ENCODE data around the gene FNDC1.
"Not testable (repeated sequence)": the region's sequence is repeated elsewhere in the genome, so short reads cannot be mapped to it uniquely, and the experiment has no call there.

Gene FNDC1

GRCh38 chr6:159169193-159169555, at the start of gene FNDC1:
TSS of gene FNDC1 (plus strand) at chr6:159169400. CDS start at chr6:159169597, 197 bp downstream.
- H3K4me3 ChIP-seq (ENCODE audit: low read depth, low read length): peak within 1 kb of the TSS; percentile 35

GRCh38 chr6:159119791-159120190, 49.4 kb upstream of the FNDC1 start:
- no peak overlapping the region for H3K4me3 ChIP-seq (ENCODE audit: low read depth, low read length)

DNA sequence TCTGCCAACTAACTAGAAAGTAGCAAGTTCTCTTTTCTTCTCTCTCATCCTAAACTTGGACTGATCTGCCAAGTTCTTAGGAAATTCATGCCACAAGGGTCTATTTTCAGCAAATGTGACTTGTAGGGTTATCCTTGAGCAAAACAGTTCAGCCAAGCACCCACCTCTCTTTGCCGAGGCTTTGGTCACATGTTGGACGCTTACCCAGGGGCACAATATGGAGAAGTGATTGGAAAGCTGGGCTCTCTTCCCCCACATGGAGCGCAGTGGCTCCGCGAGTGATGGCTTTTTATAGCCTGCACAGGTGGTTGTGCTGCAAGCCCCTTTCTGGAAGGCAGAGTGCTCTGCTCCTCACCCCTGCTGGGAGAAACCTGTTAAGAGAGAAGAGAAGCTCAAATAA, 47.7 kb upstream of the FNDC1 start:
- H3K4me3 ChIP-seq (ENCODE audit: low read depth, low read length): no peak overlapping the region

DNA sequence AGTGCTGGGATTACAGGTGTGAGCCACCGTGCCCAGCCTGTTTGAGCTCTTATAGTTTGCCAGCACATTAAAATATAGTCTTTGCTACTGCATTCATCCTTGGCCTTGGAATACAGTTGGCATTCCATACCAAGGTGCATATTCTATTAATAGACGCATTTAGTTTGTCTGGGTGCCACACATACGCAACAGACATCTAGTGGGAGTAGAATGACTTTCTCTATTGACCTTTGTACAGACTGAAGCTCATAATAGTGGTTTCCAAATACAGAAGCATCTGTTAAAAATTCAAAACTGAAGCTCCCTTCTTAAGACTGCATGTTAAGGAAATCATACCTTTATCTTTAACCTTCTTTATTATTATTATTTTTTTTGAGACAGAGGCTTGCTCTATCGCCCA, 46.7 kb upstream of the FNDC1 start:
- no peak overlapping the region for H3K4me3 ChIP-seq (ENCODE audit: low read depth, low read length)

DNA sequence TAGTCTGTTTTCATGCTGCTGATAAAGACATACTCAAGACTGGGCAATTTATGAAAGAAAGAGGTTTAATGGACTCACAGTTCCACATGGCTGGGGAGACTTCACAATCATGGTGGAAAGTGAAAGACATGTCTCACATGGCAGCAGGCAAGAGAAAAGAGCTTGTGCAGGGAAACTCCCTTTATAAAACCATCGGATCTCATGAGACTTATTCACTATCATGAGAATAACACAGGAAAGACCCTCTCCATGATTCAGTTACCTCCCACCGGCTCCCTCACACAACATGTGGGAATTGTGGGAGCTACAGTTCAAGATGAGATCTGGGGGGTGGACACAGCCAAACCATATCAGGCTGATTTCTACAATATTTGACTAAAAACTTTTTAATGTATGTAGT, 45.4 kb upstream of the FNDC1 start:
- H3K4me3 ChIP-seq (ENCODE audit: low read depth, low read length): not testable (repeated sequence)

DNA sequence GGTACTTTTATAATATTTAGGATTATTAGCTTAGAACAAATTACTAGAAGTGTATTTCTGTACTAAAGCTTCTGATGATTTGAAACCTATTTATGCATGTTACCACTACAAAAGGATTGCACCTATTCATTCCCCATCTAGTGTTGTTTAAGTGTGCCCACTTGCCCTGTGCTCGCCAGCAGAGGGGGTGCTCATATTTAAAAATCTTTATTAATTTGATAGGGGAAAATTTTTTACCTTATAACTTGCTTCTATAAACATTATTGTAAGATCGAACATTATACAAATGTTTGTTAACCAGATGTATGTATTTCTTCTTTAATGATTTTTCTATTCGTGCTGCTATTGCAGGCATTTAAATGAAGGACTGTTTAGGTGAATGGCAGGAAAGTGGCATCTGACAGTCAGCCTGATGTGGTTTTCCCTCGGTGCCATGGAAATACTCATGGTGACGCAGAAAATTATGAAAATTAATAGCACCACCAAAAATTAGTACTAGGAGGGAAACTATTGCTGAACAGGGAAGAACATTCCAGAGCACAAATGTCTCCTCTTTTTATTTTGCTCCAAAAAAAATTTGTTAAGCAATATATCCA, 44.1 kb upstream of the FNDC1 start:
- H3K4me3 ChIP-seq (ENCODE audit: low read depth, low read length): no peak overlapping the region

- no peak overlapping the region for H3K4me3 ChIP-seq (ENCODE audit: low read depth, low read length)
Observed at GRCh38 chr6:159125951-159126352, 43.2 kb upstream of the FNDC1 start.

- H3K4me3 ChIP-seq (ENCODE audit: low read depth, low read length): no peak overlapping the region
Observed at GRCh38 chr6:159126590-159126989, 42.6 kb upstream of the FNDC1 start.

DNA sequence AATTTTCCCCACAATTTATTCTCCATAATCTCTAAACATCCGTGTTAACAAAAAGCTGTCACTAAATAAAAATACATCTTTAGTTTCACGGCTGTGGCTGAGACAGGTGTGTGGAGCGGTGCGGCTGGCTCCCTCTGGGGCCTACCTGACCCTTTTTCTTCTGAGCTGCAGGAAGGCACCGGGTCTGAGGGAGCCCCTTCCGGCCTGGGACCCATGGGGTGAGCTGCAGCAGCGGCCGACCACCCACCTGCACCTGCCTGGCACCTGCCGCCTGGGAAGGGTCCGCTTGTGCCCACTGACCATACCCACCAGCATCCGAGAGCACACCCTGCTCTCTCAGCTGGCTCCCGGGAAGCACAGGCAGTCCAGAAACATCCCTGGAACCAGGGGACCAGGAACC, 41.5 kb upstream of the FNDC1 start:
- no peak overlapping the region for H3K4me3 ChIP-seq (ENCODE audit: low read depth, low read length)

DNA sequence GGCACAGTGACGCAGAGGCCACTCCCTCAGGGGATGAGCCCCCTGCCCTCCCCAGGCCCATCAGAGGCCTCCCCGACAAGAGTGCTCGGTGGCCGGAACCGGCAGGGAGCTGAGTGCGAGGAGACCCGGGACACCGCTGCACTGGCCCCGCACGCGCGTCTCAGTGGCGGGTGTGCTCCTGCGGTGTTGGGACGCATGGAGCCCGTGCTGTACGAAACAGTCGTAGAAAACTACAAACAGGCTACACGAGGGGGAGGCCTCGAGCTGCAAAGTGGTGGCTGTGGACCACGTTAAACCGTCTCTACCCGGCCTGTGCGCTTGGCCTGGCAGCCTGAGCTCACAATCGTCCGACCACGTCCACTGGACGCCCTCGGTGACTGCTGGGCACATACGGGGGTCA, 40.2 kb upstream of the FNDC1 start:
- H3K4me3 ChIP-seq (ENCODE audit: low read depth, low read length): no peak overlapping the region

- no peak overlapping the region for H3K4me3 ChIP-seq (ENCODE audit: low read depth, low read length)
Observed at GRCh38 chr6:159130846-159131245, 38.4 kb upstream of the FNDC1 start.

DNA sequence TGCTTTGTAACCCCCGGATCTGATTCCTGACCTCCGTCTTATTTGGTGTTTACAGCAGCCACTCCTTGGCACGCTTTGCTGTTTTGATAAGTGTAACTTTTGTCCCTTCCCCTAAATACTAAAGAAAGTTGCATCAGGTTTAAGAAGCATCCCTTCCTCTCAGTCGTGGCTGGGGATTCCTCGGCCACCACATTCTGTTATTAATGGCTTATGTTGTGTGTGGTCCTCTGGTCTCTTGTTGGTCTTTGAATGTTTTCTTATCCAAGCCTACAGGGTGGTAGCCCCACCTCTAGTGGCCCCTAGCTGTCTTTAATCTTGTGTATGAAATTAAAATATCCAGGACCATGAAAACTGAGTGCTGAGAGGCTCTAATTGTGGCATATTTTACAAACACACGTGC, 37.5 kb upstream of the FNDC1 start:
- no peak overlapping the region for H3K4me3 ChIP-seq (ENCODE audit: low read depth, low read length)

GRCh38 chr6:159132664-159133063, 36.5 kb upstream of the FNDC1 start:
- no peak overlapping the region for H3K4me3 ChIP-seq (ENCODE audit: low read depth, low read length)

GRCh38 chr6:159134701-159135364, 34.4 kb upstream of the FNDC1 start:
- H3K4me3 ChIP-seq (ENCODE audit: low read depth, low read length): no peak overlapping the region

- no peak overlapping the region for H3K4me3 ChIP-seq (ENCODE audit: low read depth, low read length)
Observed at GRCh38 chr6:159137676-159138075, 31.5 kb upstream of the FNDC1 start.

DNA sequence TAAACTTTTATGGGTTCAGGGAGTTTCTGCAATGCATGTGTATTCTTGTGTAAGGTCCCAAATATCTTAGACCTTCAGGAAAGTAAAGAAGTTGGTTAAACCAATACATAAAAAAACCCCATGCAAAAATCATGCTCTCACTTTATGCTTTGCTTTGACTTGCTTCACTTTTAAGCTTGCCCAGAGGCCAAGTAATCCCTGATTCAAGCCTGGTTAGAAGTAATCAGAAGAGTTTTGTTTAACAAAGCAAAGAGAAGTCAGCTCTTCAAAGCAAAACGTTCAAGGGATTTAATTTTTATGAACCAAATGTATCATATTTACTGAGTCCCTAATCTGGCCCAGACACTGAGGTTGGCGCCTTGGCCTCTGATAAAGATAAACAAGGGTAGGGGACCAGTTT, 26.7 kb upstream of the FNDC1 start:
- H3K4me3 ChIP-seq (ENCODE audit: low read depth, low read length): no peak overlapping the region

DNA sequence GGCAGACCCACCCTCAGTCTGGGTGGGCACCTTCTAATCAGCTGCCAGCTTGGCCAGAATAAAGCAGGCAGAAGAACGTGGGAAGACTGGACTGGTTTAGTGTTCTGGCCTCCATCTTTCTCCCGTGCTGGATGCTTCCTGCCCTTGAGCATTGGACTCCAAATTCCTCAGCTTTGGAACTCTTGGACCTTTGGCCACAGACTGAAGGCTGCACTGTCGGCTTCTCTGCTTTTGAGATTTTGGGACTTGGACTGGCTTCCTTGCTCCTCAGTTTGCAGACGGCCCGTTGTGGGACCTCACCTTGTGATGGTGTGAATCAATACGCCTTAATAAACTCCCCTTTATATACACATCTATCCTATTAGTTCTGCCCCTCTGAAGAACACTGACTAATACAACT, 20.6 kb upstream of the FNDC1 start:
- H3K4me3 ChIP-seq (ENCODE audit: low read depth, low read length): no peak overlapping the region

GRCh38 chr6:159149641-159150040, 19.6 kb upstream of the FNDC1 start:
- no peak overlapping the region for H3K4me3 ChIP-seq (ENCODE audit: low read depth, low read length)

- H3K4me3 ChIP-seq (ENCODE audit: low read depth, low read length): no peak overlapping the region
Observed at GRCh38 chr6:159151266-159151855, 17.8 kb upstream of the FNDC1 start.

GRCh38 chr6:159152041-159152440, 17.2 kb upstream of the FNDC1 start:
- no peak overlapping the region for H3K4me3 ChIP-seq (ENCODE audit: low read depth, low read length)

DNA sequence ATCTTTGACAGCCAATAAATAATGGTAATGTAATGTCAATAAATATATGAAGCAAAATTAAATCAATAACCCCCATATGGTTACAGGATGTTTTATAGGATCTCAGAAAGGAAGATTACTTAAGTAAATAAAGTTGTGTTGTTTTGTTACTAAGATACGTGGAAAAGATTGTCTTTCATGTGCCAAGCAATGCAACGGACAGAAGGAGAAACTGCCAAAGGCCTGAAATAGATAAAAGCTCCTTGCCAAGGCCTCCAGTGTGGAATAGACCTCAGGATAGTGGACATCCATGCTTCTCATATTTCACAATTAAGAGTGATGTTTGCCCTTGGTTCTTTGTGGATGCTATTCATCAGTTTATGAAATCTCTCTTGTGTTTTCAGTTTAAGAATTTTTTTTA, 16.4 kb upstream of the FNDC1 start:
- no peak overlapping the region for H3K4me3 ChIP-seq (ENCODE audit: low read depth, low read length)

DNA sequence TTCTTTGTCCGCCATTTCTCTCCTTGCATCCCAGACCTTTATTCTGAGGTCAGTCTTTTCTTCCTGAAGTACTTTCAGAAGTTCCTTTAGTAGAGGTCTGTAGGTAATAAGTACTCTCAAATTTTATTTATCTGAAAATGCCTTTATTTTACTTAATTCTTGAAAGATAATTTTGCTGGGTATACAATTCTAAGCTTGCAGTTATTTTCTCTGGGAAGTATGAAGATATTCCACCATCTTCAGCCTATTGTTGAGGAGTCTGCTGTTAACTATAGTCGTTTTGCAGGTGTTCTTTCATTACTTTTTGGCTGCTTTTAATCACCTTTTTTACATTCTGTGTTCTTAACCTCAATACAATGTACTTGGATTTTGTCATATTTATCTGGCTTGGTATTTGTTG, 13.5 kb upstream of the FNDC1 start:
- no peak overlapping the region for H3K4me3 ChIP-seq (ENCODE audit: low read depth, low read length)

GRCh38 chr6:159156089-159156488, 13.1 kb upstream of the FNDC1 start:
- H3K4me3 ChIP-seq (ENCODE audit: low read depth, low read length): no peak overlapping the region
